GM18519 (cell line): ENCODE measurements around the gene WNK2.

ENCODE experiments used
- ATAC-seq: cut with Tn5 transposase; IDR thresholded peaks from one replicate; pipeline ENCODE4 v1.9.1; 2021; ENCODE audit warnings: mild to moderate bottlenecking, moderate library complexity; ENCODE audit not compliant: unreplicated experiment, low FRiP score

The WNK2 gene

GRCh38 chr9:93262537-93263310, 78.8 kb downstream of the WNK2 start:
- no peak for ATAC-seq

GRCh38 chr9:93263334-93264229, 79.6 kb downstream of the WNK2 start:
- no peak for ATAC-seq

- ATAC-seq: no peak
Observed at GRCh38 chr9:93264338-93265125, 80.6 kb downstream of the WNK2 start.

GRCh38 chr9:93265301-93265971, 81.5 kb downstream of the WNK2 start:
- ATAC-seq: no peak

GRCh38 chr9:93265972-93266371, 82.0 kb downstream of the WNK2 start:
- no peak for ATAC-seq

- no peak for ATAC-seq
Observed at GRCh38 chr9:93266521-93267001, 82.6 kb downstream of the WNK2 start.

GRCh38 chr9:93267091-93267541, 83.2 kb downstream of the WNK2 start:
- ATAC-seq: no peak

- ATAC-seq: no peak
Observed at GRCh38 chr9:93267681-93268505, 84.0 kb downstream of the WNK2 start.

- no peak for ATAC-seq
Observed at GRCh38 chr9:93268551-93269314, 84.8 kb downstream of the WNK2 start.

GRCh38 chr9:93270976-93271375, 87.0 kb downstream of the WNK2 start:
- ATAC-seq: no peak

GRCh38 chr9:93276973-93277372, 93.0 kb downstream of the WNK2 start:
- no peak for ATAC-seq

- no peak for ATAC-seq
Observed at GRCh38 chr9:93278144-93278543, 94.2 kb downstream of the WNK2 start.

- no peak for ATAC-seq
Observed at GRCh38 chr9:93280661-93281259, 96.8 kb downstream of the WNK2 start.

GRCh38 chr9:93286252-93287188, 102.6 kb downstream of the WNK2 start:
- no peak for ATAC-seq

- ATAC-seq: no peak
Observed at GRCh38 chr9:93287189-93287552, 103.2 kb downstream of the WNK2 start.

GRCh38 chr9:93287593-93287992, 103.7 kb downstream of the WNK2 start:
- ATAC-seq: no peak

GRCh38 chr9:93288341-93288740, 104.4 kb downstream of the WNK2 start:
- ATAC-seq: no peak
